ENCODE data around the gene LMF1. TPM values are rescaled to one million over a fixed set of nuclear protein-coding genes. Genes with fewer than 3 reads are reported as not detected.

The LMF1 gene
- total and polyA plus RNA-seq, 2 of the 8 experiments (the other 6 are each of a cell fraction or from before 2014, with no cell fraction given), result 3.5 to 9.1 TPM

DNA sequence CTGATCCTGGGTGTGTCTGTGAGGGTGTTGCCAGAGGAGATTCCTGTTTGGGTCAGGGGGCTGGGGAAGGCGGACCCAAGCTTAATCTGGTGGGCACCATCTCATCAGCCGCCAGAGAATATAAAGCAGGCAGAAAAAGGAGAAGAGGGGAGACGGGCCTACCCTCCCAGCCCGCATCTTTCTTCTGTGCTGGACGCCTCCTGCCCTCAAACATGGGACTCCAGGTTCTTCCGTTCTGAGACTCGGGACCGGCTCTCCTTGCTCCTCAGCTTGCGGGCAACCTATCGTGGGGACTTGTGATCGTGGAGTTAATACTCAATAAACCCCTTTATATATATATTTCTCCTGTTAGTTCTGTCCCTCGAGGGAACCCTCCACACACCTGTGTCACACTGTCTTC, 64.5 kb downstream of the LMF1 start:
- 90% methylated on average over 12 of the region's 12 CpGs; no CpG with 5 or more reads in 1 of the 2 experiments for WGBS, 2 experiments (ENCODE audit: extremely low coverage in 1 of 2, insufficient coverage in 1 of 2, insufficient read length in 1 of 2, insufficient replicate concordance in 2 of 2, low coverage in 1 of 2, low lambda C conversion rate in 2 of 2, missing lambda C conversion rate in 1 of 2)
- Histone ChIP-seq H2AFZ (ENCODE audit: low read length) (no peak overlapping the region), H4K20me1 (replicated peaks in 1 of 2; ENCODE audit: control insufficient read depth in 1 of 2, insufficient read depth in 2 of 2, low read length in 2 of 2) (no peaks in the 10 kb centered on the region), H2AK5ac (ENCODE audit: low read depth, low read length) (no peak overlapping the region), H3K27me3 (replicated peaks in 1 of 4; ENCODE audit: control insufficient read depth in 3 of 4, extremely low read depth in 1 of 4, insufficient read depth in 3 of 4, low read length in 3 of 4) (no peaks in the 10 kb centered on the region), H3K9me3 (ENCODE audit: insufficient read depth in 2 of 2, low read depth in 1 of 2, low read length in 1 of 2) (peaks cover 0 to 20% of the 10 kb centered on the region in 2 experiments; a peak in 2 of 4 replicates), H2BK12ac (ENCODE audit: low read depth, low read length) (no peak overlapping the region), H3K23me2 (ENCODE audit: low read depth, low read length) (no peaks in the 10 kb centered on the region), H4K5ac (ENCODE audit: insufficient read length, low read depth, low read length) (no peak overlapping the region), H3K27ac (ENCODE audit: low read depth, low read length) (no peak overlapping the region), H3K18ac (ENCODE audit: extremely low read depth, low read length) (no peak overlapping the region), H2BK5ac (ENCODE audit: low read depth, low read length) (no peak overlapping the region), H3K4me2 (ENCODE audit: insufficient read depth in 1 of 2, low read depth in 2 of 2, low read length in 2 of 2) (no peak overlapping the region), H3K4ac (replicated peaks; ENCODE audit: insufficient read length, low read depth, low read length) (no peak overlapping the region), H3K4me3 (ENCODE audit: extremely low read depth in 1 of 4, insufficient read depth in 2 of 4, low read depth in 3 of 4, low read length in 4 of 4) (no peak overlapping the region), H3K23ac (ENCODE audit: insufficient read length) (no peak overlapping the region), H3K14ac (ENCODE audit: insufficient read length) (no peak overlapping the region), H4K8ac (ENCODE audit: extremely low read depth, insufficient read depth, low read length) (no peak overlapping the region), H3K36me3 (ENCODE audit: control insufficient read depth in 2 of 4, insufficient read depth in 4 of 4, low read length in 3 of 4) (no peaks in the 10 kb centered on the region), H3K79me1 (ENCODE audit: low read depth, low read length) (no peaks in the 10 kb centered on the region), H4K91ac (replicated peaks; ENCODE audit: insufficient read length, low read length) (no peak overlapping the region), H3K9ac (replicated peaks in 1 of 4; ENCODE audit: extremely low read depth in 1 of 4, low read depth in 3 of 4, low read length in 3 of 4) (no peak overlapping the region), H2BK20ac (ENCODE audit: low read length) (no peak overlapping the region), H2BK120ac (replicated peaks; ENCODE audit: low read depth, low read length) (no peak overlapping the region), H3K56ac (replicated peaks; ENCODE audit: insufficient read length, low read depth, low read length) (no peak overlapping the region), H3K79me2 (ENCODE audit: control insufficient read depth in 1 of 2, insufficient read depth in 2 of 2, low read length in 2 of 2) (no peaks in the 10 kb centered on the region), H2BK15ac (ENCODE audit: low read length) (no peak overlapping the region), H3K4me1 (replicated peaks in 1 of 4; ENCODE audit: control insufficient read depth in 3 of 4, insufficient read depth in 4 of 4, low read length in 3 of 4) (no peaks in the 10 kb centered on the region)
- DNase-seq (ENCODE audit: low read depth in 1 of 2, low spot score in 2 of 2), result no peak
- ChIA-PET CTCF (ENCODE audit: partially characterized antibody) (no interaction called here), POLR2A (ENCODE audit: partially characterized antibody) (no interaction called here)
- no peak for FAIRE-seq
- TF ChIP-seq, protein P1, sequence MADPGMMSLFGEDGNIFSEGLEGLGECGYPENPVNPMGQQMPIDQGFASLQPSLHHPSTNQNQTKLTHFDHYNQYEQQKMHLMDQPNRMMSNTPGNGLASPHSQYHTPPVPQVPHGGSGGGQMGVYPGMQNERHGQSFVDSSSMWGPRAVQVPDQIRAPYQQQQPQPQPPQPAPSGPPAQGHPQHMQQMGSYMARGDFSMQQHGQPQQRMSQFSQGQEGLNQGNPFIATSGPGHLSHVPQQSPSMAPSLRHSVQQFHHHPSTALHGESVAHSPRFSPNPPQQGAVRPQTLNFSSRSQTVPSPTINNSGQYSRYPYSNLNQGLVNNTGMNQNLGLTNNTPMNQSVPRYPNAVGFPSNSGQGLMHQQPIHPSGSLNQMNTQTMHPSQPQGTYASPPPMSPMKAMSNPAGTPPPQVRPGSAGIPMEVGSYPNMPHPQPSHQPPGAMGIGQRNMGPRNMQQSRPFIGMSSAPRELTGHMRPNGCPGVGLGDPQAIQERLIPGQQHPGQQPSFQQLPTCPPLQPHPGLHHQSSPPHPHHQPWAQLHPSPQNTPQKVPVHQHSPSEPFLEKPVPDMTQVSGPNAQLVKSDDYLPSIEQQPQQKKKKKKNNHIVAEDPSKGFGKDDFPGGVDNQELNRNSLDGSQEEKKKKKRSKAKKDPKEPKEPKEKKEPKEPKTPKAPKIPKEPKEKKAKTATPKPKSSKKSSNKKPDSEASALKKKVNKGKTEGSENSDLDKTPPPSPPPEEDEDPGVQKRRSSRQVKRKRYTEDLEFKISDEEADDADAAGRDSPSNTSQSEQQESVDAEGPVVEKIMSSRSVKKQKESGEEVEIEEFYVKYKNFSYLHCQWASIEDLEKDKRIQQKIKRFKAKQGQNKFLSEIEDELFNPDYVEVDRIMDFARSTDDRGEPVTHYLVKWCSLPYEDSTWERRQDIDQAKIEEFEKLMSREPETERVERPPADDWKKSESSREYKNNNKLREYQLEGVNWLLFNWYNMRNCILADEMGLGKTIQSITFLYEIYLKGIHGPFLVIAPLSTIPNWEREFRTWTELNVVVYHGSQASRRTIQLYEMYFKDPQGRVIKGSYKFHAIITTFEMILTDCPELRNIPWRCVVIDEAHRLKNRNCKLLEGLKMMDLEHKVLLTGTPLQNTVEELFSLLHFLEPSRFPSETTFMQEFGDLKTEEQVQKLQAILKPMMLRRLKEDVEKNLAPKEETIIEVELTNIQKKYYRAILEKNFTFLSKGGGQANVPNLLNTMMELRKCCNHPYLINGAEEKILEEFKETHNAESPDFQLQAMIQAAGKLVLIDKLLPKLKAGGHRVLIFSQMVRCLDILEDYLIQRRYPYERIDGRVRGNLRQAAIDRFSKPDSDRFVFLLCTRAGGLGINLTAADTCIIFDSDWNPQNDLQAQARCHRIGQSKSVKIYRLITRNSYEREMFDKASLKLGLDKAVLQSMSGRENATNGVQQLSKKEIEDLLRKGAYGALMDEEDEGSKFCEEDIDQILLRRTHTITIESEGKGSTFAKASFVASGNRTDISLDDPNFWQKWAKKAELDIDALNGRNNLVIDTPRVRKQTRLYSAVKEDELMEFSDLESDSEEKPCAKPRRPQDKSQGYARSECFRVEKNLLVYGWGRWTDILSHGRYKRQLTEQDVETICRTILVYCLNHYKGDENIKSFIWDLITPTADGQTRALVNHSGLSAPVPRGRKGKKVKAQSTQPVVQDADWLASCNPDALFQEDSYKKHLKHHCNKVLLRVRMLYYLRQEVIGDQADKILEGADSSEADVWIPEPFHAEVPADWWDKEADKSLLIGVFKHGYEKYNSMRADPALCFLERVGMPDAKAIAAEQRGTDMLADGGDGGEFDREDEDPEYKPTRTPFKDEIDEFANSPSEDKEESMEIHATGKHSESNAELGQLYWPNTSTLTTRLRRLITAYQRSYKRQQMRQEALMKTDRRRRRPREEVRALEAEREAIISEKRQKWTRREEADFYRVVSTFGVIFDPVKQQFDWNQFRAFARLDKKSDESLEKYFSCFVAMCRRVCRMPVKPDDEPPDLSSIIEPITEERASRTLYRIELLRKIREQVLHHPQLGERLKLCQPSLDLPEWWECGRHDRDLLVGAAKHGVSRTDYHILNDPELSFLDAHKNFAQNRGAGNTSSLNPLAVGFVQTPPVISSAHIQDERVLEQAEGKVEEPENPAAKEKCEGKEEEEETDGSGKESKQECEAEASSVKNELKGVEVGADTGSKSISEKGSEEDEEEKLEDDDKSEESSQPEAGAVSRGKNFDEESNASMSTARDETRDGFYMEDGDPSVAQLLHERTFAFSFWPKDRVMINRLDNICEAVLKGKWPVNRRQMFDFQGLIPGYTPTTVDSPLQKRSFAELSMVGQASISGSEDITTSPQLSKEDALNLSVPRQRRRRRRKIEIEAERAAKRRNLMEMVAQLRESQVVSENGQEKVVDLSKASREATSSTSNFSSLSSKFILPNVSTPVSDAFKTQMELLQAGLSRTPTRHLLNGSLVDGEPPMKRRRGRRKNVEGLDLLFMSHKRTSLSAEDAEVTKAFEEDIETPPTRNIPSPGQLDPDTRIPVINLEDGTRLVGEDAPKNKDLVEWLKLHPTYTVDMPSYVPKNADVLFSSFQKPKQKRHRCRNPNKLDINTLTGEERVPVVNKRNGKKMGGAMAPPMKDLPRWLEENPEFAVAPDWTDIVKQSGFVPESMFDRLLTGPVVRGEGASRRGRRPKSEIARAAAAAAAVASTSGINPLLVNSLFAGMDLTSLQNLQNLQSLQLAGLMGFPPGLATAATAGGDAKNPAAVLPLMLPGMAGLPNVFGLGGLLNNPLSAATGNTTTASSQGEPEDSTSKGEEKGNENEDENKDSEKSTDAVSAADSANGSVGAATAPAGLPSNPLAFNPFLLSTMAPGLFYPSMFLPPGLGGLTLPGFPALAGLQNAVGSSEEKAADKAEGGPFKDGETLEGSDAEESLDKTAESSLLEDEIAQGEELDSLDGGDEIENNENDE (IDR thresholded peaks at IDR 0.05; ENCODE audit: insufficient replicate concordance, low read length), result no peak

All from H1 (cell line).